ENCODE data around the gene PTPRU. TPM values are rescaled to one million over a fixed set of nuclear protein-coding genes. Genes with fewer than 3 reads are reported as not detected.

PTPRU gene
- total RNA-seq, 1 donor from 2014 or later: 23.6 TPM

GRCh38 chr1:29368936-29369932 is 132.9 kb downstream of the PTPRU start:
- no peak for DNase-seq

GRCh38 chr1:29370067-29370466 is 133.7 kb downstream of the PTPRU start:
- no peak for DNase-seq

GRCh38 chr1:29371332-29371731 is 135.0 kb downstream of the PTPRU start:
- DNase-seq: no peak

- DNase-seq: no peak
Observed at GRCh38 chr1:29372108-29372507, 135.8 kb downstream of the PTPRU start.

Other genes starting within 250 kb of the PTPRU start
- 0.94 TPM for gene TMEM200B, start 112.6 kb upstream of the PTPRU start, total RNA-seq
- gene SRSF4, start 54.6 kb upstream of the PTPRU start, total RNA-seq: 38.4 TPM
- gene MECR, start 5.6 kb upstream of the PTPRU start, total RNA-seq: 15.8 TPM

All from occipital lobe (tissue), 2 donors.